B cell (primary cell): Measurements from ENCODE around the gene ALKBH2.

Experiments
- CTCF ChIP-seq: fragments of 200-600 bp; IDR thresholded peaks from one replicate; pipeline ENCODE4 v1.8.0; 2022; ENCODE audit warnings: antibody characterized with exemption, mild to moderate bottlenecking
- EZH2 ChIP-seq: IDR thresholded peaks from 2 replicates; pipeline ENCODE4 v1.6.1; 2012; ENCODE audit warnings: borderline replicate concordance, low read depth, mild to moderate bottlenecking, moderate library complexity, low read length; ENCODE audit not compliant: insufficient read depth, poor library complexity, severe bottlenecking

GRCh38 chr12:109053382-109054123 is 39.7 kb downstream of the ALKBH2 start:
- no peak for TF ChIP-seq CTCF
- no peak for TF ChIP-seq EZH2
